ENCODE results near the gene DFFA.
A peak's percentile ranks its signal among the peaks of the same experiment; 100 is the strongest.
"Not testable (repeated sequence)": the region's sequence is repeated elsewhere in the genome, so short reads cannot be mapped to it uniquely, and the experiment has no call there.

DFFA gene

GRCh38 chr1:10424651-10425050 lies 47.7 kb downstream of the DFFA start:
- Histone ChIP-seq H3K36me3 (ENCODE audit: control insufficient read depth, insufficient read depth, low read length, severe bottlenecking) (peaks cover 19% of the 10 kb centered on the region), H3K9ac (ENCODE audit: low read length) (peak overlapping the region; percentile 20), H3K4me1 (ENCODE audit: control insufficient read depth, insufficient read depth, low read length) (peaks cover 22% of the 10 kb centered on the region), H3K27me3 (replicated peaks; ENCODE audit: control insufficient read depth, insufficient read depth, low read length) (no peaks in the 10 kb centered on the region), H3K9me3 (ENCODE audit: control insufficient read depth, low read length) (no peaks in the 10 kb centered on the region), H3K4me3 (ENCODE audit: low read length) (no peak overlapping the region)
- DNase-seq (ENCODE audit: low read depth), result no peak

GRCh38 chr1:10424034-10424433 lies 48.3 kb downstream of the DFFA start:
- DNase-seq (ENCODE audit: low read depth), result peak; percentile 46
- H3K4me1 ChIP-seq (ENCODE audit: control insufficient read depth, insufficient read depth, low read length), result peaks cover 25% of the 10 kb centered on the region
- no peaks in the 10 kb centered on the region for H3K27me3 ChIP-seq (replicated peaks; ENCODE audit: control insufficient read depth, insufficient read depth, low read length)
- no peak overlapping the region for H3K4me3 ChIP-seq (ENCODE audit: low read length)
- H3K9ac ChIP-seq (ENCODE audit: low read length), result peak overlapping the region; percentile 46
- H3K36me3 ChIP-seq (ENCODE audit: control insufficient read depth, insufficient read depth, low read length, severe bottlenecking), result peaks cover 25% of the 10 kb centered on the region
- H3K9me3 ChIP-seq (ENCODE audit: control insufficient read depth, low read length), result no peaks in the 10 kb centered on the region

GRCh38 chr1:10421637-10422036 lies 50.7 kb downstream of the DFFA start:
- no peak overlapping the region for H3K4me3 ChIP-seq (ENCODE audit: low read length)
- H3K4me1 ChIP-seq (ENCODE audit: control insufficient read depth, insufficient read depth, low read length), result peaks cover 25% of the 10 kb centered on the region
- DNase-seq (ENCODE audit: low read depth), result no peak
- no peak overlapping the region for H3K9ac ChIP-seq (ENCODE audit: low read length)
- H3K36me3 ChIP-seq (ENCODE audit: control insufficient read depth, insufficient read depth, low read length, severe bottlenecking), result peaks cover 49% of the 10 kb centered on the region
- no peaks in the 10 kb centered on the region for H3K27me3 ChIP-seq (replicated peaks; ENCODE audit: control insufficient read depth, insufficient read depth, low read length)
- H3K9me3 ChIP-seq (ENCODE audit: control insufficient read depth, low read length), result no peaks in the 10 kb centered on the region

GRCh38 chr1:10419351-10419750 lies 53.0 kb downstream of the DFFA start:
- Histone ChIP-seq H3K4me1 (ENCODE audit: control insufficient read depth, insufficient read depth, low read length) (peaks cover 32% of the 10 kb centered on the region), H3K27me3 (replicated peaks; ENCODE audit: control insufficient read depth, insufficient read depth, low read length) (no peaks in the 10 kb centered on the region), H3K36me3 (ENCODE audit: control insufficient read depth, insufficient read depth, low read length, severe bottlenecking) (peaks cover 72% of the 10 kb centered on the region), H3K9ac (ENCODE audit: low read length) (no peak overlapping the region), H3K4me3 (ENCODE audit: low read length) (no peak overlapping the region), H3K9me3 (ENCODE audit: control insufficient read depth, low read length) (no peaks in the 10 kb centered on the region)
- DNase-seq (ENCODE audit: low read depth), result no peak

GRCh38 chr1:10418741-10419140 lies 53.6 kb downstream of the DFFA start:
- not testable (repeated sequence) for H3K4me3 ChIP-seq (ENCODE audit: low read length); H3K9ac ChIP-seq (ENCODE audit: low read length); DNase-seq (ENCODE audit: low read depth); H3K9me3 ChIP-seq (ENCODE audit: control insufficient read depth, low read length); H3K27me3 ChIP-seq (replicated peaks; ENCODE audit: control insufficient read depth, insufficient read depth, low read length)
- peaks cover 27% of the 10 kb centered on the region for H3K4me1 ChIP-seq (ENCODE audit: control insufficient read depth, insufficient read depth, low read length)
- peaks cover 78% of the 10 kb centered on the region for H3K36me3 ChIP-seq (ENCODE audit: control insufficient read depth, insufficient read depth, low read length, severe bottlenecking)

GRCh38 chr1:10415967-10416366 lies 56.4 kb downstream of the DFFA start:
- not testable (repeated sequence) for H3K4me3 ChIP-seq (ENCODE audit: low read length); H3K9me3 ChIP-seq (ENCODE audit: control insufficient read depth, low read length); DNase-seq (ENCODE audit: low read depth); H3K27me3 ChIP-seq (replicated peaks; ENCODE audit: control insufficient read depth, insufficient read depth, low read length)
- Histone ChIP-seq H3K36me3 (ENCODE audit: control insufficient read depth, insufficient read depth, low read length, severe bottlenecking) (peaks cover 97% of the 10 kb centered on the region), H3K4me1 (ENCODE audit: control insufficient read depth, insufficient read depth, low read length) (peaks cover 25% of the 10 kb centered on the region), H3K9ac (ENCODE audit: low read length) (peak overlapping the region; percentile 56)

- no peak overlapping the region for H3K4me3 ChIP-seq (ENCODE audit: low read length)
- H3K9ac ChIP-seq (ENCODE audit: low read length), result peak overlapping the region; percentile 56
- peaks cover 22% of the 10 kb centered on the region for H3K4me1 ChIP-seq (ENCODE audit: control insufficient read depth, insufficient read depth, low read length)
- peaks cover 99% of the 10 kb centered on the region for H3K36me3 ChIP-seq (ENCODE audit: control insufficient read depth, insufficient read depth, low read length, severe bottlenecking)
- DNase-seq (ENCODE audit: low read depth), result peak; percentile 78
- no peaks in the 10 kb centered on the region for H3K9me3 ChIP-seq (ENCODE audit: control insufficient read depth, low read length)
- H3K27me3 ChIP-seq (replicated peaks; ENCODE audit: control insufficient read depth, insufficient read depth, low read length), result no peaks in the 10 kb centered on the region
Observed at GRCh38 chr1:10415211-10415930, 57.0 kb downstream of the DFFA start.

- no peaks in the 10 kb centered on the region for H3K9me3 ChIP-seq (ENCODE audit: control insufficient read depth, low read length)
- no peak overlapping the region for H3K9ac ChIP-seq (ENCODE audit: low read length)
- no peak for DNase-seq (ENCODE audit: low read depth)
- H3K4me1 ChIP-seq (ENCODE audit: control insufficient read depth, insufficient read depth, low read length), result peaks cover 12% of the 10 kb centered on the region
- H3K4me3 ChIP-seq (ENCODE audit: low read length), result no peak overlapping the region
- H3K36me3 ChIP-seq (ENCODE audit: control insufficient read depth, insufficient read depth, low read length, severe bottlenecking), result peaks cover 98% of the 10 kb centered on the region
- no peaks in the 10 kb centered on the region for H3K27me3 ChIP-seq (replicated peaks; ENCODE audit: control insufficient read depth, insufficient read depth, low read length)
Observed at GRCh38 chr1:10407201-10407600, 65.1 kb downstream of the DFFA start.

All from adipocyte (in vitro differentiated cells).